GM12878 (cell line): ENCODE data around the gene KCTD16. TPM values are rescaled to one million over a fixed set of nuclear protein-coding genes. Genes with fewer than 3 reads are reported as not detected.

Source experiments
- BCL11A ChIP-seq: IDR thresholded peaks from 2 replicates; pipeline ENCODE4 v1.6.1; 2011; ENCODE audit warnings: low read depth, low read length
- CEBPZ ChIP-seq: fragments of 150-350 bp; IDR thresholded peaks from 2 replicates; pipeline ENCODE4 v1.6.1; 2016; ENCODE audit warnings: low read depth, low read length
- CHD1 ChIP-seq: IDR thresholded peaks from 2 replicates; pipeline ENCODE4 v1.6.1; 2012; ENCODE audit warnings: low read depth, low read length, improper control_type of control experiment
- E4F1 ChIP-seq: fragments of 450-650 bp; IDR thresholded peaks from 2 replicates; pipeline ENCODE4 v1.6.1; 2018; ENCODE audit warnings: borderline replicate concordance, mild to moderate bottlenecking; ENCODE audit not compliant: partially characterized antibody
- GATAD2B ChIP-seq: fragments of 450-650 bp; conservative IDR thresholded peaks from 2 replicates; pipeline ENCODE4 v1.6.1; 2017; ENCODE audit warnings: low read depth, mild to moderate bottlenecking, moderate library complexity
- MEF2B ChIP-seq: fragments of 450-650 bp; IDR thresholded peaks from 2 replicates; pipeline ENCODE4 v1.6.1; 2018; ENCODE audit warnings: mild to moderate bottlenecking, moderate library complexity; ENCODE audit not compliant: partially characterized antibody, poor library complexity, severe bottlenecking
- PAX8 ChIP-seq: fragments of 450-650 bp; IDR thresholded peaks from 2 replicates; pipeline ENCODE4 v1.6.1; 2017; ENCODE audit warnings: mild to moderate bottlenecking, moderate library complexity
- ZBED1 ChIP-seq: IDR thresholded peaks from 2 replicates; pipeline ENCODE4 v1.6.1; 2016; ENCODE audit warnings: borderline replicate concordance
- ZNF687 ChIP-seq: fragments of 450-650 bp; IDR thresholded peaks from 2 replicates; pipeline ENCODE4 v1.6.1; 2017; ENCODE audit warnings: mild to moderate bottlenecking, moderate library complexity
- polyA plus RNA-seq, 11 experiments: library from polyadenylated mRNA; depleted of rRNA in 4 of 11; unstranded in 6 of 11; stranded (reverse) in 5 of 11; fragments of >200 nt; fragmentation: Nextera tagmentation in 4 of 11; fragmentation: Illumina TruSeq in 1 of 11; extraction: Ambion mirVana in 4 of 11; extraction: Trizol in 1 of 11; gene quantifications; 1 replicate in 1 of 11; 2 replicates in 10 of 11; pipeline versions ENCODE4 v1.2.1 to v1.2.3, GENCODE V29; 2011 to 2016; ENCODE audit warnings: inconsistent platforms in 2 of 11, missing spikeins in 2 of 11, low read depth in 1 of 11
- total RNA-seq, 4 experiments: library from RNA; depleted of rRNA in 3 of 4; stranded (reverse); fragments of >200 nt in 3 of 4; fragmentation: Illumina TruSeq in 1 of 4; extraction: Trizol in 1 of 4; gene quantifications; 2 replicates each; pipeline versions ENCODE4 v1.2.1 to v1.2.3, GENCODE V29; 2013 to 2021
- TF ChIP-seq, protein P1 (sequence below): fragments of 150-350 bp; IDR thresholded peaks from 2 replicates; pipeline ENCODE4 v1.6.1; 2014; ENCODE audit warnings: mild to moderate bottlenecking, low read depth, low read length
- TF ChIP-seq, protein P2 (sequence below): fragments of 450-650 bp; IDR thresholded peaks from 2 replicates; pipeline ENCODE4 v1.6.1; 2014; ENCODE audit warnings: mild to moderate bottlenecking
- TF ChIP-seq, protein P3 (sequence below): IDR thresholded peaks from 2 replicates; pipeline ENCODE4 v1.6.1; 2012; ENCODE audit warnings: mild to moderate bottlenecking, low read depth, low read length

The KCTD16 gene
- total and polyA plus RNA-seq, 10 of the 15 experiments (the other 5 are each of a cell fraction or from before 2014, with no cell fraction given), result 0.03 to 0.10 (median 0.06) TPM; not detected in 3

GRCh38 chr5:144170276-144171024 is at the start of gene KCTD16, which contains the start of gene YIPF5 (continued):
- no peak for TF ChIP-seq PAX8
- TF ChIP-seq ZNF687, result peak; percentile 58
- no peak for TF ChIP-seq ZBED1
- TF ChIP-seq, protein P1, sequence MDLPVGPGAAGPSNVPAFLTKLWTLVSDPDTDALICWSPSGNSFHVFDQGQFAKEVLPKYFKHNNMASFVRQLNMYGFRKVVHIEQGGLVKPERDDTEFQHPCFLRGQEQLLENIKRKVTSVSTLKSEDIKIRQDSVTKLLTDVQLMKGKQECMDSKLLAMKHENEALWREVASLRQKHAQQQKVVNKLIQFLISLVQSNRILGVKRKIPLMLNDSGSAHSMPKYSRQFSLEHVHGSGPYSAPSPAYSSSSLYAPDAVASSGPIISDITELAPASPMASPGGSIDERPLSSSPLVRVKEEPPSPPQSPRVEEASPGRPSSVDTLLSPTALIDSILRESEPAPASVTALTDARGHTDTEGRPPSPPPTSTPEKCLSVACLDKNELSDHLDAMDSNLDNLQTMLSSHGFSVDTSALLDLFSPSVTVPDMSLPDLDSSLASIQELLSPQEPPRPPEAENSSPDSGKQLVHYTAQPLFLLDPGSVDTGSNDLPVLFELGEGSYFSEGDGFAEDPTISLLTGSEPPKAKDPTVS, result no peak
- TF ChIP-seq E4F1, result no peak
- TF ChIP-seq, protein P2, sequence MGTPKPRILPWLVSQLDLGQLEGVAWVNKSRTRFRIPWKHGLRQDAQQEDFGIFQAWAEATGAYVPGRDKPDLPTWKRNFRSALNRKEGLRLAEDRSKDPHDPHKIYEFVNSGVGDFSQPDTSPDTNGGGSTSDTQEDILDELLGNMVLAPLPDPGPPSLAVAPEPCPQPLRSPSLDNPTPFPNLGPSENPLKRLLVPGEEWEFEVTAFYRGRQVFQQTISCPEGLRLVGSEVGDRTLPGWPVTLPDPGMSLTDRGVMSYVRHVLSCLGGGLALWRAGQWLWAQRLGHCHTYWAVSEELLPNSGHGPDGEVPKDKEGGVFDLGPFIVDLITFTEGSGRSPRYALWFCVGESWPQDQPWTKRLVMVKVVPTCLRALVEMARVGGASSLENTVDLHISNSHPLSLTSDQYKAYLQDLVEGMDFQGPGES, result no peak
- no peak for TF ChIP-seq BCL11A
- no peak for TF ChIP-seq CHD1
- 0 out of 2 replicates have a peak, but pooled peaks have one; percentile 43 for TF ChIP-seq GATAD2B
- TF ChIP-seq, protein P3, sequence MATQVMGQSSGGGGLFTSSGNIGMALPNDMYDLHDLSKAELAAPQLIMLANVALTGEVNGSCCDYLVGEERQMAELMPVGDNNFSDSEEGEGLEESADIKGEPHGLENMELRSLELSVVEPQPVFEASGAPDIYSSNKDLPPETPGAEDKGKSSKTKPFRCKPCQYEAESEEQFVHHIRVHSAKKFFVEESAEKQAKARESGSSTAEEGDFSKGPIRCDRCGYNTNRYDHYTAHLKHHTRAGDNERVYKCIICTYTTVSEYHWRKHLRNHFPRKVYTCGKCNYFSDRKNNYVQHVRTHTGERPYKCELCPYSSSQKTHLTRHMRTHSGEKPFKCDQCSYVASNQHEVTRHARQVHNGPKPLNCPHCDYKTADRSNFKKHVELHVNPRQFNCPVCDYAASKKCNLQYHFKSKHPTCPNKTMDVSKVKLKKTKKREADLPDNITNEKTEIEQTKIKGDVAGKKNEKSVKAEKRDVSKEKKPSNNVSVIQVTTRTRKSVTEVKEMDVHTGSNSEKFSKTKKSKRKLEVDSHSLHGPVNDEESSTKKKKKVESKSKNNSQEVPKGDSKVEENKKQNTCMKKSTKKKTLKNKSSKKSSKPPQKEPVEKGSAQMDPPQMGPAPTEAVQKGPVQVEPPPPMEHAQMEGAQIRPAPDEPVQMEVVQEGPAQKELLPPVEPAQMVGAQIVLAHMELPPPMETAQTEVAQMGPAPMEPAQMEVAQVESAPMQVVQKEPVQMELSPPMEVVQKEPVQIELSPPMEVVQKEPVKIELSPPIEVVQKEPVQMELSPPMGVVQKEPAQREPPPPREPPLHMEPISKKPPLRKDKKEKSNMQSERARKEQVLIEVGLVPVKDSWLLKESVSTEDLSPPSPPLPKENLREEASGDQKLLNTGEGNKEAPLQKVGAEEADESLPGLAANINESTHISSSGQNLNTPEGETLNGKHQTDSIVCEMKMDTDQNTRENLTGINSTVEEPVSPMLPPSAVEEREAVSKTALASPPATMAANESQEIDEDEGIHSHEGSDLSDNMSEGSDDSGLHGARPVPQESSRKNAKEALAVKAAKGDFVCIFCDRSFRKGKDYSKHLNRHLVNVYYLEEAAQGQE, result no peak
- no peak for TF ChIP-seq MEF2B
- no peak for TF ChIP-seq CEBPZ
